H1 (cell line): Measurements from ENCODE around the gene PIWIL1. TPM values are rescaled to one million over a fixed set of nuclear protein-coding genes. Genes with fewer than 3 reads are reported as not detected.

Experiments
- CREB1 ChIP-seq: IDR thresholded peaks from 2 replicates; pipeline ENCODE4 v1.6.1; 2012; ENCODE audit warnings: inconsistent platforms
- FOSL1 ChIP-seq: IDR thresholded peaks from 2 replicates; pipeline ENCODE4 v1.6.1; 2011; ENCODE audit warnings: mild to moderate bottlenecking, low read depth, low read length, moderate library complexity; ENCODE audit not compliant: insufficient read depth
- SUZ12 ChIP-seq: fragments of 200-600 bp; sonication (generic); IDR thresholded peaks from 2 replicates; pipeline ENCODE4 v1.6.1; 2012; ENCODE audit warnings: mild to moderate bottlenecking, inconsistent platforms, low read length, moderate library complexity, mixed read lengths
- polyA plus RNA-seq, 7 experiments: library from polyadenylated mRNA; depleted of rRNA in 3 of 7; stranded (reverse) in 5 of 7; unstranded in 2 of 7; fragments of >200 nt in 5 of 7; fragments of 200-250 nt in 2 of 7; gene quantifications; 1 replicate in 5 of 7; 2 replicates in 1 of 7; 4 replicates in 1 of 7; pipeline versions ENCODE4 v1.2.1 to v1.2.3, GENCODE V29; 2011 to 2013; ENCODE audit warnings: missing spikeins in 2 of 7, mixed read lengths in 2 of 7
- total RNA-seq: library from RNA; stranded (reverse); fragmentation: NEBNext Ultra II Directional; extraction: Animal tissue kit (Norgen Biotek cat#: 25700); gene quantifications from 2 replicates; pipeline ENCODE4 v1.2.1, GENCODE V29; 2021

PIWIL1 gene
- total and polyA plus RNA-seq, 2 of the 8 experiments (the other 6 are each of a cell fraction or from before 2014, with no cell fraction given) = not detected

GRCh38 chr12:130290114-130290513 lies 47.6 kb upstream of the PIWIL1 start (continued):
- TF ChIP-seq SUZ12 (no peak), FOSL1 (no peak), CREB1 (no peak)
